ENCODE results near the gene HMGA1. TPM values are rescaled to one million over a fixed set of nuclear protein-coding genes. Genes with fewer than 3 reads are reported as not detected.

HMGA1 gene
- total and polyA plus RNA-seq, 2 of the 13 experiments (the other 11 are each of a cell fraction or from before 2014, with no cell fraction given), result 117 to 145 TPM

GRCh38 chr6:34223381-34223955, 13.2 kb upstream of the HMGA1 start (continued):
- TF ChIP-seq, protein P1, sequence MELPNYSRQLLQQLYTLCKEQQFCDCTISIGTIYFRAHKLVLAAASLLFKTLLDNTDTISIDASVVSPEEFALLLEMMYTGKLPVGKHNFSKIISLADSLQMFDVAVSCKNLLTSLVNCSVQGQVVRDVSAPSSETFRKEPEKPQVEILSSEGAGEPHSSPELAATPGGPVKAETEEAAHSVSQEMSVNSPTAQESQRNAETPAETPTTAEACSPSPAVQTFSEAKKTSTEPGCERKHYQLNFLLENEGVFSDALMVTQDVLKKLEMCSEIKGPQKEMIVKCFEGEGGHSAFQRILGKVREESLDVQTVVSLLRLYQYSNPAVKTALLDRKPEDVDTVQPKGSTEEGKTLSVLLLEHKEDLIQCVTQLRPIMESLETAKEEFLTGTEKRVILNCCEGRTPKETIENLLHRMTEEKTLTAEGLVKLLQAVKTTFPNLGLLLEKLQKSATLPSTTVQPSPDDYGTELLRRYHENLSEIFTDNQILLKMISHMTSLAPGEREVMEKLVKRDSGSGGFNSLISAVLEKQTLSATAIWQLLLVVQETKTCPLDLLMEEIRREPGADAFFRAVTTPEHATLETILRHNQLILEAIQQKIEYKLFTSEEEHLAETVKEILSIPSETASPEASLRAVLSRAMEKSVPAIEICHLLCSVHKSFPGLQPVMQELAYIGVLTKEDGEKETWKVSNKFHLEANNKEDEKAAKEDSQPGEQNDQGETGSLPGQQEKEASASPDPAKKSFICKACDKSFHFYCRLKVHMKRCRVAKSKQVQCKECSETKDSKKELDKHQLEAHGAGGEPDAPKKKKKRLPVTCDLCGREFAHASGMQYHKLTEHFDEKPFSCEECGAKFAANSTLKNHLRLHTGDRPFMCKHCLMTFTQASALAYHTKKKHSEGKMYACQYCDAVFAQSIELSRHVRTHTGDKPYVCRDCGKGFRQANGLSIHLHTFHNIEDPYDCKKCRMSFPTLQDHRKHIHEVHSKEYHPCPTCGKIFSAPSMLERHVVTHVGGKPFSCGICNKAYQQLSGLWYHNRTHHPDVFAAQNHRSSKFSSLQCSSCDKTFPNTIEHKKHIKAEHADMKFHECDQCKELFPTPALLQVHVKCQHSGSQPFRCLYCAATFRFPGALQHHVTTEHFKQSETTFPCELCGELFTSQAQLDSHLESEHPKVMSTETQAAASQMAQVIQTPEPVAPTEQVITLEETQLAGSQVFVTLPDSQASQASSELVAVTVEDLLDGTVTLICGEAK (IDR thresholded peaks at IDR 0.05), result no peak
- TF ChIP-seq, protein P1 (CRISPR knock-in tag; IDR thresholded peaks at IDR 0.05), result no peak; the same call in 1 of the 2 replicates
- TF ChIP-seq NFKB2 (CRISPR knock-in tag; IDR thresholded peaks at IDR 0.05; ENCODE audit: borderline replicate concordance) (no peak; the same call in 1 of the 2 replicates), NR3C1 (CRISPR knock-in tag; IDR thresholded peaks at IDR 0.05) (no peak), HES4 (CRISPR knock-in tag; IDR thresholded peaks at IDR 0.05; ENCODE audit: borderline replicate concordance) (no peak), ZFP62 (CRISPR knock-in tag; IDR thresholded peaks at IDR 0.05) (no peak), GZF1 (CRISPR knock-in tag; IDR thresholded peaks at IDR 0.05) (no peak), ATF2 (CRISPR knock-in tag; IDR thresholded peaks at IDR 0.05) (no peak), HNRNPLL (IDR thresholded peaks at IDR 0.05; ENCODE audit: low read depth, low read length, poor library complexity, severe bottlenecking) (no peak), HMGXB3 (CRISPR knock-in tag; IDR thresholded peaks at IDR 0.05; ENCODE audit: borderline replicate concordance) (no peak; the same call in 1 of the 2 replicates), HOXA5 (CRISPR knock-in tag; IDR thresholded peaks at IDR 0.05) (no peak), MYC (CRISPR knock-in tag; IDR thresholded peaks at IDR 0.05; ENCODE audit: borderline replicate concordance) (peak; percentile 27; the same call in 1 of the 2 replicates), ZSCAN9 (CRISPR knock-in tag; IDR thresholded peaks at IDR 0.05; ENCODE audit: borderline replicate concordance) (no peak), KAT8 (CRISPR knock-in tag; IDR thresholded peaks at IDR 0.05) (no peak), MEIS2 (CRISPR knock-in tag; IDR thresholded peaks at IDR 0.05) (no peak), ZNF33A (CRISPR knock-in tag; IDR thresholded peaks at IDR 0.05; ENCODE audit: borderline replicate concordance) (no peak)

All from HepG2 (cell line).